Measurements from ENCODE around the gene TMEM31.

The TMEM31 gene

GRCh38 chrX:103686199-103687072, 24.3 kb upstream of the TMEM31 start, which contains the start of gene MORF4L2:
Gene MORF4L2, minus strand, starts transcription at chrX:103686699. Its CDS starts 9,672 bp downstream, at chrX:103677027.
- Histone ChIP-seq H3K9me3 (ENCODE audit: control insufficient read depth in 1 of 2, low read length in 2 of 2) (no peaks in the 10 kb centered on the region), H3K27ac (ENCODE audit: low read depth, low read length) (peak within 1 kb of the TSS; percentile 96), H3K27me3 (ENCODE audit: control insufficient read depth in 1 of 2, insufficient read depth in 2 of 2, low read length in 2 of 2) (no peaks in the 10 kb centered on the region), H3K36me3 (ENCODE audit: control insufficient read depth in 1 of 2, insufficient read depth in 2 of 2, low read length in 2 of 2) (peaks cover 0 to 18% of the 10 kb centered on the region in 2 donors), H3K4me3 (ENCODE audit: low read depth in 1 of 2, low read length in 2 of 2) (peak within 1 kb of the TSS; percentile 74 to 87), H3K9ac (ENCODE audit: low read depth in 1 of 2, low read length in 2 of 2) (peak within 1 kb of the TSS; percentile 79 to 97), H3K4me1 (ENCODE audit: control insufficient read depth in 1 of 2, insufficient read depth in 2 of 2, low read length in 2 of 2) (peaks cover 0 to 11% of the 10 kb centered on the region in 2 donors)

- Histone ChIP-seq H3K4me3 (ENCODE audit: low read depth in 1 of 2, low read length in 2 of 2) (peak overlapping the region; percentile 74 to 87), H3K27ac (ENCODE audit: low read depth, low read length) (peak overlapping the region; percentile 96), H3K36me3 (ENCODE audit: control insufficient read depth in 1 of 2, insufficient read depth in 2 of 2, low read length in 2 of 2) (peaks cover 0 to 13% of the 10 kb centered on the region in 2 donors), H3K27me3 (ENCODE audit: control insufficient read depth in 1 of 2, insufficient read depth in 2 of 2, low read length in 2 of 2) (no peaks in the 10 kb centered on the region), H3K9me3 (ENCODE audit: control insufficient read depth in 1 of 2, low read length in 2 of 2) (no peaks in the 10 kb centered on the region), H3K9ac (ENCODE audit: low read depth in 1 of 2, low read length in 2 of 2) (peak overlapping the region; percentile 79 to 97), H3K4me1 (ENCODE audit: control insufficient read depth in 1 of 2, insufficient read depth in 2 of 2, low read length in 2 of 2) (peaks cover 0 to 11% of the 10 kb centered on the region in 2 donors)
Measured at GRCh38 chrX:103687073-103687695, 23.5 kb upstream of the TMEM31 start.

GRCh38 chrX:103687696-103688201, 23.0 kb upstream of the TMEM31 start:
- peak overlapping the region; percentile 74 to 87 for H3K4me3 ChIP-seq (ENCODE audit: low read depth in 1 of 2, low read length in 2 of 2)
- H3K9me3 ChIP-seq (ENCODE audit: control insufficient read depth in 1 of 2, low read length in 2 of 2): no peaks in the 10 kb centered on the region
- H3K9ac ChIP-seq (ENCODE audit: low read depth in 1 of 2, low read length in 2 of 2): peak overlapping the region; percentile 79 to 97
- H3K27me3 ChIP-seq (ENCODE audit: control insufficient read depth in 1 of 2, insufficient read depth in 2 of 2, low read length in 2 of 2): no peaks in the 10 kb centered on the region
- H3K27ac ChIP-seq (ENCODE audit: low read depth, low read length): peak overlapping the region; percentile 96
- H3K4me1 ChIP-seq (ENCODE audit: control insufficient read depth in 1 of 2, insufficient read depth in 2 of 2, low read length in 2 of 2): peaks cover 0 to 11% of the 10 kb centered on the region in 2 donors
- H3K36me3 ChIP-seq (ENCODE audit: control insufficient read depth in 1 of 2, insufficient read depth in 2 of 2, low read length in 2 of 2): peaks cover 0 to 13% of the 10 kb centered on the region in 2 donors

GRCh38 chrX:103688946-103689345, 21.8 kb upstream of the TMEM31 start:
- Histone ChIP-seq H3K27ac (ENCODE audit: low read depth, low read length) (no peak overlapping the region), H3K9me3 (ENCODE audit: control insufficient read depth in 1 of 2, low read length in 2 of 2) (no peaks in the 10 kb centered on the region), H3K36me3 (ENCODE audit: control insufficient read depth in 1 of 2, insufficient read depth in 2 of 2, low read length in 2 of 2) (peaks cover 0 to 8% of the 10 kb centered on the region in 2 donors), H3K4me3 (ENCODE audit: low read depth in 1 of 2, low read length in 2 of 2) (no peak overlapping the region), H3K27me3 (ENCODE audit: control insufficient read depth in 1 of 2, insufficient read depth in 2 of 2, low read length in 2 of 2) (no peaks in the 10 kb centered on the region), H3K4me1 (ENCODE audit: control insufficient read depth in 1 of 2, insufficient read depth in 2 of 2, low read length in 2 of 2) (peaks cover 0 to 11% of the 10 kb centered on the region in 2 donors), H3K9ac (ENCODE audit: low read depth in 1 of 2, low read length in 2 of 2) (no peak overlapping the region)

GRCh38 chrX:103691059-103691458, 19.6 kb upstream of the TMEM31 start:
- no peaks in the 10 kb centered on the region for H3K27me3 ChIP-seq (ENCODE audit: control insufficient read depth in 1 of 2, insufficient read depth in 2 of 2, low read length in 2 of 2)
- peaks cover 0 to 6% of the 10 kb centered on the region in 2 donors for H3K4me1 ChIP-seq (ENCODE audit: control insufficient read depth in 1 of 2, insufficient read depth in 2 of 2, low read length in 2 of 2)
- H3K36me3 ChIP-seq (ENCODE audit: control insufficient read depth in 1 of 2, insufficient read depth in 2 of 2, low read length in 2 of 2): no peaks in the 10 kb centered on the region
- H3K4me3 ChIP-seq (ENCODE audit: low read depth in 1 of 2, low read length in 2 of 2): no peak overlapping the region
- no peaks in the 10 kb centered on the region for H3K9me3 ChIP-seq (ENCODE audit: control insufficient read depth in 1 of 2, low read length in 2 of 2)
- no peak overlapping the region for H3K27ac ChIP-seq (ENCODE audit: low read depth, low read length)
- no peak overlapping the region for H3K9ac ChIP-seq (ENCODE audit: low read depth in 1 of 2, low read length in 2 of 2)

GRCh38 chrX:103697687-103698086, 13.0 kb upstream of the TMEM31 start:
- Histone ChIP-seq H3K27ac (ENCODE audit: low read depth, low read length) (no peak overlapping the region), H3K27me3 (ENCODE audit: control insufficient read depth in 1 of 2, insufficient read depth in 2 of 2, low read length in 2 of 2) (no peaks in the 10 kb centered on the region)

GRCh38 chrX:103699243-103699642, 11.5 kb upstream of the TMEM31 start:
- Histone ChIP-seq H3K4me1 (ENCODE audit: control insufficient read depth in 1 of 2, insufficient read depth in 2 of 2, low read length in 2 of 2) (no peaks in the 10 kb centered on the region), H3K9ac (ENCODE audit: low read depth in 1 of 2, low read length in 2 of 2) (no peak overlapping the region), H3K27me3 (ENCODE audit: control insufficient read depth in 1 of 2, insufficient read depth in 2 of 2, low read length in 2 of 2) (no peaks in the 10 kb centered on the region), H3K27ac (ENCODE audit: low read depth, low read length) (no peak overlapping the region), H3K36me3 (ENCODE audit: control insufficient read depth in 1 of 2, insufficient read depth in 2 of 2, low read length in 2 of 2) (no peaks in the 10 kb centered on the region), H3K4me3 (ENCODE audit: low read depth in 1 of 2, low read length in 2 of 2) (no peak overlapping the region), H3K9me3 (ENCODE audit: control insufficient read depth in 1 of 2, low read length in 2 of 2) (no peaks in the 10 kb centered on the region)

More at GRCh38 chrX:103697687-103698086, 13.0 kb upstream of the TMEM31 start:
- Histone ChIP-seq H3K4me1 (ENCODE audit: control insufficient read depth in 1 of 2, insufficient read depth in 2 of 2, low read length in 2 of 2) (no peaks in the 10 kb centered on the region), H3K36me3 (ENCODE audit: control insufficient read depth in 1 of 2, insufficient read depth in 2 of 2, low read length in 2 of 2) (no peaks in the 10 kb centered on the region), H3K9ac (ENCODE audit: low read depth in 1 of 2, low read length in 2 of 2) (no peak overlapping the region), H3K9me3 (ENCODE audit: control insufficient read depth in 1 of 2, low read length in 2 of 2) (no peaks in the 10 kb centered on the region), H3K4me3 (ENCODE audit: low read depth in 1 of 2, low read length in 2 of 2) (no peak overlapping the region)

- no peaks in the 10 kb centered on the region for H3K27me3 ChIP-seq (ENCODE audit: control insufficient read depth in 1 of 2, insufficient read depth in 2 of 2, low read length in 2 of 2)
- no peaks in the 10 kb centered on the region for H3K36me3 ChIP-seq (ENCODE audit: control insufficient read depth in 1 of 2, insufficient read depth in 2 of 2, low read length in 2 of 2)
- H3K27ac ChIP-seq (ENCODE audit: low read depth, low read length): no peak overlapping the region
- H3K9ac ChIP-seq (ENCODE audit: low read depth in 1 of 2, low read length in 2 of 2): no peak overlapping the region
- H3K4me3 ChIP-seq (ENCODE audit: low read depth in 1 of 2, low read length in 2 of 2): no peak overlapping the region
- no peaks in the 10 kb centered on the region for H3K4me1 ChIP-seq (ENCODE audit: control insufficient read depth in 1 of 2, insufficient read depth in 2 of 2, low read length in 2 of 2)
- no peaks in the 10 kb centered on the region for H3K9me3 ChIP-seq (ENCODE audit: control insufficient read depth in 1 of 2, low read length in 2 of 2)
Measured at GRCh38 chrX:103704863-103705262, 5.8 kb upstream of the TMEM31 start.

- H3K4me1 ChIP-seq (ENCODE audit: control insufficient read depth in 1 of 2, insufficient read depth in 2 of 2, low read length in 2 of 2): peaks cover 10 to 11% of the 10 kb centered on the region in 2 donors
- H3K4me3 ChIP-seq (ENCODE audit: low read depth in 1 of 2, low read length in 2 of 2): no peak overlapping the region
- no peaks in the 10 kb centered on the region for H3K36me3 ChIP-seq (ENCODE audit: control insufficient read depth in 1 of 2, insufficient read depth in 2 of 2, low read length in 2 of 2)
- no peak overlapping the region for H3K9ac ChIP-seq (ENCODE audit: low read depth in 1 of 2, low read length in 2 of 2)
- no peak overlapping the region for H3K27ac ChIP-seq (ENCODE audit: low read depth, low read length)
- no peaks in the 10 kb centered on the region for H3K9me3 ChIP-seq (ENCODE audit: control insufficient read depth in 1 of 2, low read length in 2 of 2)
- no peaks in the 10 kb centered on the region for H3K27me3 ChIP-seq (ENCODE audit: control insufficient read depth in 1 of 2, insufficient read depth in 2 of 2, low read length in 2 of 2)
Measured at GRCh38 chrX:103716962-103717361, 6.3 kb downstream of the TMEM31 start.

- no peak overlapping the region for H3K27ac ChIP-seq (ENCODE audit: low read depth, low read length)
- H3K9ac ChIP-seq (ENCODE audit: low read depth in 1 of 2, low read length in 2 of 2): no peak overlapping the region
- no peak overlapping the region for H3K4me3 ChIP-seq (ENCODE audit: low read depth in 1 of 2, low read length in 2 of 2)
- H3K4me1 ChIP-seq (ENCODE audit: control insufficient read depth in 1 of 2, insufficient read depth in 2 of 2, low read length in 2 of 2): peaks cover 10 to 11% of the 10 kb centered on the region in 2 donors
- H3K9me3 ChIP-seq (ENCODE audit: control insufficient read depth in 1 of 2, low read length in 2 of 2): no peaks in the 10 kb centered on the region
- no peaks in the 10 kb centered on the region for H3K27me3 ChIP-seq (ENCODE audit: control insufficient read depth in 1 of 2, insufficient read depth in 2 of 2, low read length in 2 of 2)
- H3K36me3 ChIP-seq (ENCODE audit: control insufficient read depth in 1 of 2, insufficient read depth in 2 of 2, low read length in 2 of 2): no peaks in the 10 kb centered on the region
Measured at GRCh38 chrX:103718120-103718519, 7.4 kb downstream of the TMEM31 start.

All from duodenal mucosa (tissue), 2 donors.